GM21825 (cell line): ENCODE measurements around the gene RNASE4.
"Not testable (repeated sequence)": the region's sequence is repeated elsewhere in the genome, so short reads cannot be mapped to it uniquely, and the experiment has no call there.

Source experiments
- ATAC-seq: cut with Tn5 transposase; IDR thresholded peaks from one replicate; pipeline ENCODE4 v1.9.1; 2021; ENCODE audit warnings: mild to moderate bottlenecking, moderate library complexity; ENCODE audit not compliant: unreplicated experiment

The RNASE4 gene

DNA sequence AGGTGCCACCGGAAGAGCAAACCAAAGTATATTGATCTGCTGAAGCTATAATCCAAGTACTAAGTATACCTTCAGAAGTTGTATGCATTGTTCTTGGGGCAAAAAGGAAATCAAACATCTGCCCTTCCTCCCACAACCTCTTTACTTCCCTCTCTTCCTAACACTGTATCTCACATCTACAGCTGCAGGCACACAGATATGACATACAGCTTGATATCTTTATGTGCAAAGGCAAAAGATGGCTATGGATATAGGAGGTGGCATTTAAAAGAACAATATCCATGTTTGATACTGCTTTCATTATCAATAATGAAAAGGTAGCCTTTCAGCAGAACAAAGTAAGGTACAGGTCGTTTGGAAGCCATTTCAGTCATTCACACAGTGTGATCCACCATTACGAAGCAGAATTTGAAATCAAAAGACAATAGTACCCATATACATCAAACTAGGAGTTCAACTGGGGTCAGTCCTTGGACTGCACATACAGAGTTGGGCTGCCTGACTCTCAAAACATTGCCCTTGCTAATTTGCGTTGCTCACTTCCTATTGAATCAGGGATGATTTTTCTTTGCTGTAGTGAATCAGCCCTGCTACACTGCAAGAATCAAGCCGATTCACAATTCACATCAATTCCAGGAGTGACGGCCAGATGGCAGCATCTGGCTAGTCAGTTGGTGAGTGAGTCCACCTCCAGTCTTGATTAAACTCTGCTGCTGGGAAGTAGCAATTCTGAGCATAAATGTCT, 13.1 kb downstream of the RNASE4 start:
- ATAC-seq: no peak

DNA sequence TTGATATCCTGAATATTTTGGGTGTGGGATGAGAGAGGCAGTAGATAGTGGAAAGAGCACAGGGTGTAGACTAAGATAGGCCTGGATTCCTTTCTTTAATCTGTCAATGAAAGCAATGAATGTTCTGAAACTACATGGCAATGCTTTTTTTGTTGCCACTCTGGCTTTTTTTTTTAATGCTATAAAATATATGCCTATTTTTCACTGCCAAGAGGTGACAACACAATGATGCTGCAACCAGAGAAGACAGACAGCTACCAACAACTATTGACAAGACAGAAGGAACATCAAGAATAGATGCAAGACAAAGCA, 13.6 kb downstream of the RNASE4 start:
- ATAC-seq: no peak

DNA sequence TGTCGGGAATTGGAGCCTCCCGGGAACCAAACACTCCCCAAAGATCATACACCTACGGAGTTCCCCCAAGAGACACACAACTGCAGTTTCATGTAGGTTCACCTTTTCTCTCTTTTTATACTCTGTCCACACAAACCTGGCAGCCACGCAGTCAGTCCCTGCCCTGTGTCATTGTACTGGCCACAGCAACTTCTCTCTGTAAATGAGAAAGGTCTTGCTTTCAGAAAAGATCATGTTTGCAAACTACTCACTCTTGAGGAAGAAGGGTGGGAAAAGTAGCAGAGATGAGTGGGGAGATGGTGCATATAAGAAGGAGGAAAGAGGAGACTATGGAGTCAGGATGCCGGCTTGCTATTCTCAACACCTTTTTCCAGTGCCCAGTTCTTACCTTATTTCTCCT, 14.6 kb downstream of the RNASE4 start:
- ATAC-seq: no peak

DNA sequence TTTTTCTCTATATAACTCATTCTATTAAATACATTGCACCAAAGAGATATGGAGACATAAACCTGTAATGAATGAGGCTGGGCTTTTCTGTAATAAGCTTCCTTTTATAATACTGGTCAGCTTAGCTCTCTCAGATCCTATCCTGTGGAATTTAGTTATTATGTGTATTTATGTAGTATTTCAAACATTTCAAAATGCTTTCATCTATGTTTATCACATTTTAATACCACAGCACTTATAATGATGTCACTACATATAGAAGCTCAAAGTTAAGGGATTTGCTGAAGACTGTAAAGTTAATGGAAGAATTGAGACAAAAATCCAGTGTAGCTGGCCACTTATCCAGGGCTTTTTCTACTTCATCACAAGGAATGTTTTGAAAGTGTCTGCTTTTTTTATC, 15.6 kb downstream of the RNASE4 start:
- ATAC-seq: no peak

DNA sequence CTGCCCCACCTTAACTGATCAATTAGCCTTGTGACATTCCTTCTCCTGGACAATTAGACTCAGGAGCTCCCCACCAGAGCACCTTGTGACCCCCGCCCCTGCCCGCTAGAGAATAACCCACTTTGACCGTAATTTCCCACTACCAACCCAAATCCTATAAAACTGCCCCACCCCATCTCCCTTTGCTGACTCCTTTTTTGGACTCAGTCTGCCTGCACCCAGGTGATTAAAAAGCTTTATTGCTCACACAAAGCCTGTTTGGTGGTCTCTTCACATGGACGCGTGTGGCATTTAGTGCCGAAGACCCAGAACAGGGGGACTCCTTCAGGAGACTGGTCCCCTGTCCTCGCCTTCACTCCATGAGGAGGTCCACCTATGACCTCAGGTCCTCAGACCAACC, 16.6 kb downstream of the RNASE4 start:
- not testable (repeated sequence) for ATAC-seq

DNA sequence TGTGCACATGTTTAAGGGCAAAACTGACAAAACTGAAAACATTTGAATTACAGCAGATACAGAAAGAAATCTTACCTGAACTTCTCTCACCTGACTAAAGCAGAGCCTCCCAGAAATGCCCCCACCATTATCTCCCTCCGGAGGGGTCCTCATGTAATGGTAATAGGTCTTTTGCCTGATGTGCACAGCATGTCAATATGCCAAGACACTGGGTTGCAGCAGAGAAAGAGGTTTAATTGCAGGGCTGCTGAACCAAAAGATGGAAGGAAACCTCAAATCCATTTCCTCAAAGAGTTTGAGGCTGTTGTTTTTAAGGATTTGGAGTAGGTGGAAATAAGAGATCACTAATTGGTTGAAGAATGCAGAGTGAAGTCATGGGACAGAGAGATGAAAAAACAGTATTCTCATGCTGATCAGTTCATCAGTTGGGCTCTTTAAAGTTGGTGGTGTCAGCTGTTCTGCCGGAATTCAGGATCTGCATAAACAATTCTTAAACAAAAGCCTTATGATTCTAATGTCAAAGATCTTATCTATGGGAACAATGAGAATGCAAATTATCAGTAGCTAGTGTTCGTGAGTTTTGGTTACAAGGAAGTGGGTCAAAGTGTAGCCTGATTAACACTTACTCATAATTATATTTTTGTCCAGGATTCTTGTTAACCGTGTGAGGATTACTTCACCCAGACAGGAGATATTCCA, 22.4 kb downstream of the RNASE4 start:
- no peak for ATAC-seq

DNA sequence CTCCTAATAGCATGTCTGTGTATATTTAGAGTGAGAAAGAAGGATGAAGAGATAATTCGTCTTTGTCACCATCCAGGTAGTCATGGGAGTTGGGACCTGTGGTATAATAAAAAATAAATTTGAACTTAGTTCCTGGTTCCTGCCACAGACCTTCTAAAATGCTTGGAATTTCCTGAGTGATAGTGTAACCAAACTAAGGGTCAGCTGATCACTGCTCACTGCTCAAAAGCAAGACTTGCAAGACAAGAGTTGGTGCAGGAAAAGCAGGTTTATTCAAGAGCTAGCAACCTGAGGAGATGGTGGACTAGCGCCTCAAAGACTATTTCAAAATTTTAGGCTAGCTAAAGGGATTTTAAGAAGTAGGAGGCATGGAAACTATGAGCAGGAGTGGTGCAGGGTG, 23.3 kb downstream of the RNASE4 start:
- ATAC-seq: no peak

DNA sequence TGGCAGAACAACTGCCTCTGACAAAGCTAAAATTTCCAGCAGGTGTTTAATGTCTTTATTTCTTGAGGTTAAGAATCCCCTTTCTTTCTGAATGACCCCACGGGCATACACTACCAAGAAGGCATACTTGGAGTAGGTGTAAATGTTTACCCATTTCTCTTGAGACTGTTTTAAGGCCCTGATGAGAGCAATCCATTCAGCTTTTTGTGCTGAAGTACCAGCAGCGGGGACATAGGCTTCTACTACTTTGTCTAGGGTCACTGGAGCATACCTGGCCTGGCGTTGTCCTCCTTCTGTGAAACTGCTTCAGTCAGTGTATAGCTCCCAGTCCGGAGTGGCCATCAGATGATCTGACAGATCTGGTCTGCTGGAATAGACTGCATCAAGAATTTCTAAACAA, 26.9 kb downstream of the RNASE4 start:
- no peak for ATAC-seq

DNA sequence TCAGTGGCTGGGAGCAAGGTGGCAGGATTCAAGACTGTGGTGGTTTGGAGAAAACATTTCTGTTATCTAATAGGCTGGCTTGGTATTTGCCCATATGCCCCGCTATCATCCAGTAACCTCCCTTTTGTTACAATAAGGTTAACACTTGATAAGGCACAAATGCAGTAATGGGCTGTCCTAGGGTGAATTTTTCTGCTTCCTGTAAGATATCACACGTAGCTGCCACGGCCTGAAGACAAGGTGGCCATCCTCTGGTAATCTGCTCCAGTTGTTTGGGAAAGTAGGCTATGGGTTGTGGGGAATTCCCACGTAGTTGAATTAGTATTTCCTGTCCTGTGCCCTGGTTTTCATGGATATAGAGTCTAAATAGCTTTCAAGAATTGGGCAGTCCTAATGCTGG, 27.3 kb downstream of the RNASE4 start:
- no peak for ATAC-seq

DNA sequence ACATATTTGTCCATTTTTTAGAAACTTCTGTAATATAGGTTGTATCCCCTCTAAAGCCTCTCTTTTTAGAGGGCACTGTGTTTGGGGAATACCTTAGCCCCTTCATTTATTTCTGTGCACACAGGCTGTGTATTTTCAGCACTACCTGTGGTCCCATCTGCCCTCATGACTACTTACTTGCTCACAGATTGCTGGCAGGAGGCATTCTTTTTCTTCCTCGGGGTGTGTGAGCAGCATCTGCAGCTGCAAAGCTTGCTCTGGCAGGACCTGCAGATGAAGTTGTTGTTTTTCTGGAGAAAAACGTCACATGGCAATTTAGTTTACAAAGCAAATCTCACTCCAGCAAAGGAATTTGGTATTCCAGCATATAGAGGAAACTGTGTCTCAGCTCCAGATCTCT, 28.5 kb downstream of the RNASE4 start:
- no peak for ATAC-seq

DNA sequence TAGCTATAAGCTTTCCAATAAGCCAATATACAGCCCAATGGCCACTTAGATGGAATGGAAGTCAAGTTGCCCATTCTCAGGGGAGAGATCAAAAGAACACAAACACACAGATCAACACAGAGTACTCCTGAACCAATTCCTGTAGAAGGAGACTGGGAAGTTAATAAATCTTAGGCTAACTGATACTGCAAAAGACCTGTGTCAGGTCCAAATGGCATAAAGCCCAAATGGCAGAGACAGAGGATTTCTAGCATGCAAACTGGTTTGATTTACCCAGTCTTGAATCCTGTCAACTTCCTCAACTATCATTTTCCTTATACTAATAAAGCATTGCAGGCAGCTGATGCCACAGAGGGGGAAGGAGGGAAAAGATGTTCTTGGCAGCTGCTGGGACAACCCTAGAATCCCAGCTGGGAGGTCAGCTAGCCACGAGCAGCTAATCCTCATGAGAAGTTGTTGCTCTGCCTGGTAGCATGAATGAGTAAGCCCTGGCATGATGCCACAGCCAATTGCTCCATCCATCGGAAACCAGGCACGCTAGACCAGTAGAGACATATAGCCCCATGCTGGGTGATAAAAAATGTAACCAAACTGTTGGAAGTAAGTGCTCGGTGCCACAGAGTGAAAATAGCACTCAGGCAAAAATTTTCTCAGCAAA, 30.4 kb downstream of the RNASE4 start:
- no peak for ATAC-seq

DNA sequence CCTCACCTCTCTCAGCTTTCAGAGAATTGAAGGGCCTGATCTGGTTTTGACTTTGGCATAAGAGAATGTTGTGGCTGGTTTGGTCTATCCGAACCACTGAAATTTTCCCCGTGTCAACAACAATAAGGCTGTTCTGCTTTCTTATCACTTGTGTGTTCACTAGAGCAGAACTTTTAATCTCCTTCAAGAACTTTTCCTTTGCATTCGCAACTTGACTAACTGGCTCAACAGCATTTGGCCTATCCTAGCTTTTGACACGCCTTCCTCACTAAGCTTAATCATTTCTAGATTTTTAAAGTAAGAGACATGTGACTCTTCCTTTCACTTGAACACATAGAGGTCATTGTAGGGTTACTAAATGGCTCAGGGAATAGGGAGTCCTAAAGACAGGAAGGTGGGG, 35.4 kb downstream of the RNASE4 start:
- ATAC-seq: no peak

DNA sequence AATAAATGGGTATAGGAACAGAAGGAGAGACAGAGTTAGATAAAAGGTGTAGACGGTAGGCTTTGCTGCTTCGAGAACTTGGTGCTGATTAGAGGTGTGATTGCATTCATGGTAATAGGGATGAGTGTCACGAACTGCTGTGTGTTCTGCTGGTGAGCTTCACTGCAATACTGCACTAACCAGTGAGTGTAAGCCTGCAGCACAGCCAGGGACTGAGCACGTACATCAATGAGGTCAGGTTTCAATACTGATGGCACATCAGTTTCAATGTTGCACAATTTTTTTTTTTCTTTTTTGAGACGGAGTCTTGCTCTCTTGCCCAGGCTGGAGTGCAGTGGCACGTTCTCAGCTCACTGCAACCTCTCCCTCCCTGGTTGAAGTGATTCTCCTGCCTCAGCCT, 36.4 kb downstream of the RNASE4 start:
- no peak for ATAC-seq

DNA sequence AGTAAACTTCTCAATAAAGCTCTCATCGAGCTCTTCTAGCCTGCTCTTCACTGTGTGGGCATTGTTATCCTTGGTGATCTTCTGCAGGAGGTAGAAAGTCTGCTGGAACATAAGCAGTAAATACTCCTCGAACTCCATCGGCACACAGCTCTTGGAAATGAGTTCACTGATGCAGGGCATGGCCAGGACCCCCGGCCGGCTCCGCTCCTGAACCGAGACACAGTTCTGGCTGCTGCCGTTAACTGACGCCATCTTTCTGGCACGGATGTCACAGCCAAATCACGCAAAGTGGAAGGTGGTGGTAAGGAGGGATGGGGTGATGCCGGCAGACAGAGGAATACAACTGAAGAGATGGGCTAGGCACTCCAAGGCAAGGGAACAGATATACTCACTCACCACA, 37.7 kb downstream of the RNASE4 start:
- ATAC-seq: no peak

DNA sequence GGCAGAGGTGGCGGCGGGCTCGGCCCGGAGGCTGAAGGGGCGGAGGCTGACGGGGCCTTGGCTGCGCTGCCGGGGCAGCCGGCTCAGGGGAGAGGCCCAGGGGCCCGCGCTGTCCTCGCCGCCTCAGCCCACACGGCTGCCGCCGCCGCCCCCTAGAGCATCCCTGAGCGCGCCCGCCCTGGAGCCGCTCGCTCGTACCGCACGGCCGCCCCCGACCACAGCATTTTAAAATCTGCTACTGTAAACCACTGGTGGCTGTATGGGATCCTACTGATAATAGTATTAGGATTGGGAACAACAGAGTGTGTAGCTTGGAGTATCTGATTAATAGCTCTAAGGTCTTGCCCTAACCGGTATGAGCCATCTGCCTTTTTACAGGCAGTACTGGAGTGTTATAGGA, 39.1 kb downstream of the RNASE4 start:
- no peak for ATAC-seq

DNA sequence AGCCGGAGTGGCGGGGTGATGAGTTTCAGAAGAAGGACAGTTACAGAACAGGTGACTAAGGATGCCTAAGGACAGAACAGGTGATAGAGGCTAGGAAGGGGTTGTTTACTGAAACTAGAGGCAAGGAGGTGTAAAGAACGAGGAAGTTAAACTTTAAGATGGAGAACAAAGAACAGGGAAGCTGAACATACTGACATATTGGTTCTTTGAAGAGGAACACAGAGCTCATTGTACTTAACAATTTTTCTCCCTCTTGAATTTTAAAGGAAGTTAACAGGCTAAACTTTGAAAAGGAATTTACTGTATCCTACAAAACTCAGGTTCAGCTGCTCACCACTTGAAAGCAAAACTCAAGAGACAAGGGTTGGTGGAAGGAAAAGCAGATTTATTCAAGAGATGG, 41.8 kb downstream of the RNASE4 start:
- not testable (repeated sequence) for ATAC-seq

DNA sequence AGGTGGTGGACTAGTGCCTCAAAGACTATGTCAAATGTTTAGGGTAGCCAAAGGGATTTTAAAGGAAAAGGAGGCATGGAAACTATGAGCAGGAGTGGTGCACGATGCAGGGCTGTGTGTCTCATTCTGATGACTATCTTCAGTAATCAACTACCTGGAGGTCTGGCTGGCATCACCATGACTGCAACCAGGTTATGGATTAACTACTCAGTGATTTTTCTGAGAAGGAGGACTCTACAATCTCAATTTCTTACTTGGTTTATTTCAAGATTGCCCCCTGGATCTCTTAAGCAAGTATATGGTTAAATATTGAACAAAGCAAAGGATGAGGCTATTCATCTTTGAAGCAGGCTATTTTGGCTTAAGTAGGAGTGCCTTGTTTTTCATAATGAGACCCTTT, 42.2 kb downstream of the RNASE4 start:
- ATAC-seq: no peak

DNA sequence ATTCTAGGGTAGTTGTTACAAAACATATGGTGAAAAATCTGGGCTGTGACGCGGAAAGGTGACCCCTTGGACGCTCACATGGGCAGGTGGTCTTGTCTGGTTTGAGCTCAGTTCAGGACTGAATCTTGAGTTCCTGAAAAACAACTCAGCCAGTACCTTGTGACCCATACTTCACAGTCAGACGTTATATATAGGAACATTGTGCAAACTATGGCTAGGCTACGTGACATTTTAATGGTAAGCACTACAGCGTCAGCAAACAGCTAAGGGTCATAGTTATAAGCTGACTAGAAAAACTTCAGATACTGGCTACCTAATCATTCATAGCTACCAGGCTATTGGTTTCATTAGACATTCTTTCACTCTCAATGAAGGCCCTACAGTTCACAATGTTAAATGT, 46.5 kb downstream of the RNASE4 start:
- ATAC-seq: no peak

DNA sequence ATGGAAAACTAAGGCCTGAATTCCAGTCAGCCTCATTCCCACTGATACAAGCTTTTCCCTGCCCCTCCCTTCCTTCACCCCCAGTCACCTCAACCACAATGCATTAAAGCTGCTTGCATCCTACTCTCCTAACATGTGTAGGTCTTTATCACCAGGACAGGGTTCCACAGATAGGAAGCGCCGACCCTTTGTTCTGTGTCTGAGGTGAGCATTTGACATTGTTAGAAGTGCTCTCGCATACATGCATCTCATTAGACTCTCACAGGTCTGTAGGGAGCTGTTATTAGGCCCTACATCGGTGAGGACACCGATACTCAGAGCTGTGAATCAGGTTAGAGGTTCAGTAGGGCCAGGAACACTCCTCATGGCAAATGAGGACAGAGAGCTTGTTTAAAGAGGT, 48.1 kb downstream of the RNASE4 start:
- ATAC-seq: no peak

DNA sequence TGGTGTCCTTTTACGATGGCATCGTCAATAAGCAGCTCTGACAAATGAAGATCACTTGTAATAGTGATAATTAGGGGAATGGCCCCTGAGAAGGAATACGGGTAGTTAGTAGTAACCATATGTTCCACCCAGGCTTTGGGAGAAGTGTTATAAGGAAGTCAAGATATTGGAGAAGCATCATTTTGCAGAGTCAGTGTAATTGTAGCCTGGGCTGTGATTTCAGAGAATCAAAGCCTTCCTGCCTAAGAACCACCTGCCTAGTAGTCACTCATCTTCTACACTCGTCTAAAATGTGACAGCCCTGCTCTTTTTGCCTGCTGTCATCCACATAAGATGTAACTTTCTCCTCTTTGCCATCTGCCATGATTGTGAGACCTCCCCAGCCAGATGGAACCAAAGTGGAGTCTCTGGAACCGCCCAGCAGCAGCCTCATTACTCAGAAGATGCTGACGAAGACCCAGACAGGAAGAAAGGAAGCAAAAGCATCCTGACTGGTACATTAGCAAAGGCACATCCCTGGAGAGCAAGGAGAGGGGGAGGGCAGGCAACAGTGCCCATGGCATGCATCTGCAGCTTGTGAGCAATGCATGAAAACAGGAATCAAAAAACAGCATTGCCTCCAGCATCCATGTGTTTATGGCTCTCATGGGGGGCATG, 48.7 kb downstream of the RNASE4 start:
- no peak for ATAC-seq

DNA sequence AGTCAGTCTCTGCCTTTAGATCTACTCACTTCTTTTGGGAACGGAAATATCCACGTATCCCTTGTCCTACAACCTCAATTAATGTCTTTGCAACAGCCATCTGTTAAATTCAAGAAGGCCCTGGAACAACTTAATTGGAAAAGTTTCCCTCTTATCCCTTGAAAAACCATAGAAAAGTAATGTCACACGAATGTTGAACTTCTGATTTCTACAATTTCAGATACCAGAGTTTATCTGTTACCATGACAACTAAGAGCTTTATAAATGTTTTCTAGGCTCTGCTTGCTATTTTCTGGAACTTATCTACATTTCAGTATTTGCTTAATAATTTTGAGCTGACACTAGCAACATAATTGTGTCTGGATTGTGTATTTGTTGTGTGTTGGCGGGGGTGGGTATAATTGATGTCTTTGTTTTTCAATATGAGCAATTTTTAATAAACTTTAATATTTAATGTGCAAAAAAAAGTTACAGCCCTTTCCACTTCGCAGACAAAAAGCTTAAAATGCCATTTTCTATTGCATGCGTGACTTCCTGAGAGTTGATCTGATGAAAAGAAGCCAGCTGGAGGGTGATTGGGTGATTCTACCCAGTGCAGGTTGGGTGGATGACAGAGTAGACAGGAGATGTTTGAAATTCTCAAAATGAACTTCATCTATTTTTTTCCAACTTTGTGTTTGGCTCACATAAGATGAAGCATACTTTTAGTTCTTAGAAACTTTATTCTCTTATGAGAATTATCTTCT, 49.5 kb downstream of the RNASE4 start:
- ATAC-seq: no peak
